SK-N-SH (cell line): Measurements from ENCODE around the gene ARID1B. TPM values are rescaled to one million over a fixed set of nuclear protein-coding genes. Genes with fewer than 3 reads are reported as not detected.
"Not testable (repeated sequence)": the region's sequence is repeated elsewhere in the genome, so short reads cannot be mapped to it uniquely, and the experiment has no call there.

Source experiments
- CTCF ChIA-PET: fragments of 300-600, 350-600 bp; formaldehyde crosslinking; extraction: SDS; loops from one replicate; lab custom pipeline; 2021; lab: Yijun Ruan, JAX
- POLR2A ChIA-PET: fragments of 350-600 bp; sonication (Branson Sonifier 250); formaldehyde crosslinking; extraction: SDS; loops from one replicate; lab custom pipeline; 2020; ENCODE audit warnings: antibody characterized with exemption, inconsistent platforms; lab: Yijun Ruan, JAX
- DNase-seq: peaks from one replicate; pipeline ENCODE4 v3.0.0; 2012
- H2AFZ ChIP-seq: fragments of 200-600 bp; sonication (generic); 2 replicates; pipeline ENCODE4 v1.8.1; 2016; ENCODE audit warnings: antibody characterized with exemption, mild to moderate bottlenecking, low read depth
- H3F3A ChIP-seq: fragments of 200-600 bp; sonication (generic); replicated peaks from 2 replicates; pipeline ENCODE3; 2016; ENCODE audit warnings: antibody characterized with exemption, mild to moderate bottlenecking; ENCODE audit not compliant: insufficient read depth
- H3K27ac ChIP-seq, 2 experiments: fragments of 200-500 bp in 1 of 2; fragments of 200-600 bp in 1 of 2; sonication (Bioruptor generic) in 1 of 2; sonication (generic), shearing (Covaris generic) in 1 of 2; 2 replicates each; pipeline versions ENCODE4 v1.5.1 to v1.6.1; 2014 to 2016; ENCODE audit warnings: low read depth in 2 of 2, inconsistent platforms in 1 of 2, low read length in 1 of 2, mild to moderate bottlenecking in 1 of 2, mixed read lengths in 1 of 2
- H3K27me3 ChIP-seq: fragments of 200-600 bp; sonication (generic), shearing (Covaris generic); 2 replicates; pipeline ENCODE4 v1.6.1; 2016; ENCODE audit warnings: mixed run types; ENCODE audit not compliant: insufficient read depth
- H3K36me3 ChIP-seq, 2 experiments: fragments of 200-500 bp in 1 of 2; fragments of 200-600 bp in 1 of 2; sonication (Bioruptor generic) in 1 of 2; sonication (generic) in 1 of 2; replicated peaks in 1 of 2; 2 replicates each; pipeline versions ENCODE3 to v1.5.1; 2014 to 2016; ENCODE audit warnings: low read length in 1 of 2, mild to moderate bottlenecking in 1 of 2; ENCODE audit not compliant: insufficient read depth in 2 of 2, control insufficient read depth in 1 of 2
- H3K4me1 ChIP-seq, 2 experiments: fragments of 200-500 bp in 1 of 2; fragments of 200-600 bp in 1 of 2; sonication (Bioruptor generic) in 1 of 2; sonication (generic), shearing (Covaris generic) in 1 of 2; 2 replicates each; pipeline versions ENCODE4 v1.5.1 to v1.6.1; 2014 to 2016; ENCODE audit warnings: low read depth in 1 of 2, low read length in 1 of 2, mixed run types in 1 of 2; ENCODE audit not compliant: insufficient read depth in 2 of 2, control insufficient read depth in 1 of 2
- H3K4me2 ChIP-seq: fragments of 200-600 bp; sonication (generic), shearing (Covaris generic); 2 replicates; pipeline ENCODE4 v1.6.1; 2017; ENCODE audit warnings: mixed run types
- H3K4me3 ChIP-seq, 2 experiments: fragments of 200-500 bp in 1 of 2; fragments of 200-600 bp in 1 of 2; sonication (Bioruptor generic) in 1 of 2; sonication (generic), shearing (Covaris generic) in 1 of 2; 2 replicates each; pipeline versions ENCODE4 v1.5.1 to v1.8.1; 2014 to 2016; ENCODE audit warnings: low read depth in 2 of 2, inconsistent platforms in 1 of 2, low read length in 1 of 2, mild to moderate bottlenecking in 1 of 2, mixed read lengths in 1 of 2, moderate library complexity in 1 of 2
- H3K79me2 ChIP-seq: fragments of 200-600 bp; sonication (generic); 2 replicates; pipeline ENCODE4 v1.8.1; 2017; ENCODE audit warnings: mild to moderate bottlenecking; ENCODE audit not compliant: insufficient read depth
- H3K9ac ChIP-seq: fragments of 200-600 bp; sonication (generic); 2 replicates; pipeline ENCODE4 v1.6.1; 2017; ENCODE audit warnings: mixed run types
- H3K9me2 ChIP-seq: fragments of 200-600 bp; sonication (generic); 2 replicates; pipeline ENCODE4 v1.6.1; 2017; ENCODE audit warnings: mixed run types
- H3K9me3 ChIP-seq: fragments of 200-600 bp; sonication (generic); 2 replicates; pipeline ENCODE4 v1.6.1; 2017; ENCODE audit warnings: mixed run types, mild to moderate bottlenecking, moderate library complexity
- H4K20me1 ChIP-seq: fragments of 200-600 bp; sonication (generic); 2 replicates; pipeline ENCODE4 v1.6.1; 2017; ENCODE audit warnings: mild to moderate bottlenecking, mixed run types; ENCODE audit not compliant: insufficient read depth
- ELF1 ChIP-seq: IDR thresholded peaks from 2 replicates; pipeline ENCODE4 v1.4.0; 2012
- FOXM1 ChIP-seq: IDR thresholded peaks from 2 replicates; pipeline ENCODE4 v1.4.0; 2012; ENCODE audit warnings: low read depth, mild to moderate bottlenecking
- GABPA ChIP-seq: IDR thresholded peaks from 2 replicates; pipeline ENCODE4 v1.4.0; 2012; ENCODE audit warnings: low read depth, mild to moderate bottlenecking
- JUND ChIP-seq: IDR thresholded peaks from 2 replicates; pipeline ENCODE4 v1.4.0; 2012
- MXI1 ChIP-seq: IDR thresholded peaks from 2 replicates; pipeline ENCODE4 v1.6.1; 2012; ENCODE audit warnings: mild to moderate bottlenecking, low read depth, low read length, improper control_type of control experiment
- WGBS: methylation state at CpG from one replicate; pipeline ENCODE4 v1.1.6; 2017; ENCODE audit warnings: low lambda C conversion rate; 5-methylcytosine and 5-hydroxymethylcytosine counted together
- polyA plus RNA-seq, 3 experiments: library from polyadenylated mRNA; depleted of rRNA; stranded (reverse); fragments of >200 nt; gene quantifications; 2 replicates each; pipeline ENCODE4 v1.2.3, GENCODE V29; 2012
- TF ChIP-seq, protein P1 (sequence below): IDR thresholded peaks from 2 replicates; pipeline ENCODE4 v1.4.0; 2012; ENCODE audit warnings: low read depth, borderline replicate concordance
- TF ChIP-seq, protein P2 (sequence below): fragments of 150-350 bp; IDR thresholded peaks from 2 replicates; pipeline ENCODE4 v1.6.1; 2017; ENCODE audit warnings: antibody characterized with exemption, low read length, low read depth, borderline replicate concordance
- TF ChIP-seq, protein P3 (sequence below): fragments of 150-350 bp; IDR thresholded peaks from 2 replicates; pipeline ENCODE4 v1.6.1; 2016; ENCODE audit warnings: mild to moderate bottlenecking, low read depth, low read length

ARID1B gene
- polyA plus RNA-seq, 1 of the 3 experiments (the other 2 are of a cell fraction): 13.6 TPM

DNA sequence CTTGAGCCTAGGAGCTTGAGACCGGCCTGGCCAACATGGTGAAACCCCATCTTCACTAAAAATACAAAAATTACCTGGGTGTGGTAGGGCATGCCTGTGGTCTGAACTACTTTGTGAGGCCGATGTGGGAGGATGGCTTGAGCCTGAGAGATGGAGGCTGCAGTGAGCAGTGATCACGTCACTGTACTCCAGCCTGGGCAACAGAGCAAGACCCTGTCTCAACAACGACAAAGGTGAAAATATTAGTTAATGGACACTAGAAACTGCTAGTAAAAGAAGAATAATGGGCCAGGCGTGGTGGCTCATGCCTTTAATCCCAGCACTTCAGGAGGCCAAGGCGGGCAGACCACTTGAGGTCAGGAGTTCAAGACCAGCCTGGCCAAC lies 168.6 kb downstream of the ARID1B start:
- peaks cover 18 to 24% of the 10 kb centered on the region in 2 experiments; a peak in 3 of 4 replicates for H3K4me1 ChIP-seq
- H3K9me2 ChIP-seq, H2AFZ ChIP-seq, H3K9ac ChIP-seq, H3K4me2 ChIP-seq, H3K27me3 ChIP-seq, H3K27ac ChIP-seq, POLR2A ChIA-PET, DNase-seq, H3K36me3 ChIP-seq, H3K9me3 ChIP-seq, H3K4me3 ChIP-seq: not testable (repeated sequence)
- peaks cover 30% of the 10 kb centered on the region for H3F3A ChIP-seq
- H3K79me2 ChIP-seq: peaks cover 90% of the 10 kb centered on the region
- CTCF ChIA-PET: interaction anchor here (0.6 kb wide), 1 partner anchor 47 kb away, joined by 3 read pairs; no protein-coding TSS in a partner anchor
- WGBS: 97% methylated on average over 6 of the region's 6 CpGs
- H4K20me1 ChIP-seq: peaks cover 63% of the 10 kb centered on the region

DNA sequence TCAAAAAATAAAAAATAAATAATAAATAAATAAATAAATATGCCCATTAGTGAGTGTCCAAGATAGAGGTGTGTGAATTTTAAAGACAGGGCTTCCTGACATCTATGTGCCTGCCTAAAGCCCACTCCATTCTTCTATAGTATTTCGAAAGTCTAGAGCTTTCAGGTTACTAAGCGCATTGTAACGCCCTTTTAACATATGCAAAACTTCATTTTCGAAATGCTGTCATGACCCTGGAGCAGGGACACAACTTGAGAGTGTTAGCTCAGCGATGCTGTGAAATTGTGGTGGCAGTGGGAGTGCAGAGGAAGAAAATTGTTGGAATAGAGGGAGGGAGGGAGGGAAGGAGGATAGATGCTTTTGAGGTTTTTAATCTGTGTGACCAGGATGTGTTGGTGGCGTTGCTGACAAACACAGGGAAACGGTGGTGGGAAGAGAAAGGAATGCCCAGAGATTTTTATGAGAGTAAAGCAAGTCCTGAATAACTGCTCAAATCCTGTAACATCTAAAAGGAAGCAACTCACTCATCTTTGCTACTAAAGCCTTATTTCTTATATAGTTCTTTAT lies 169.3 kb downstream of the ARID1B start:
- CTCF ChIA-PET: no interaction called here
- no peak for DNase-seq

More for the DNA sequence above, 169.3 kb downstream of the ARID1B start:
- Histone ChIP-seq H4K20me1 (peaks cover 56% of the 10 kb centered on the region), H3K9me3 (no peaks in the 10 kb centered on the region), H3F3A (peaks cover 32% of the 10 kb centered on the region), H3K4me3 (no peak overlapping the region), H3K27me3 (no peaks in the 10 kb centered on the region), H3K27ac (no peak overlapping the region), H3K9me2 (no peaks in the 10 kb centered on the region), H3K4me1 (peaks cover 13 to 24% of the 10 kb centered on the region in 2 experiments; a peak in 3 of 4 replicates), H3K79me2 (peaks cover 90% of the 10 kb centered on the region), H3K4me2 (no peak overlapping the region)
- TF ChIP-seq MXI1 (no peak), JUND (no peak), ELF1 (no peak), GABPA (no peak), FOXM1 (no peak)
- TF ChIP-seq, protein P1, sequence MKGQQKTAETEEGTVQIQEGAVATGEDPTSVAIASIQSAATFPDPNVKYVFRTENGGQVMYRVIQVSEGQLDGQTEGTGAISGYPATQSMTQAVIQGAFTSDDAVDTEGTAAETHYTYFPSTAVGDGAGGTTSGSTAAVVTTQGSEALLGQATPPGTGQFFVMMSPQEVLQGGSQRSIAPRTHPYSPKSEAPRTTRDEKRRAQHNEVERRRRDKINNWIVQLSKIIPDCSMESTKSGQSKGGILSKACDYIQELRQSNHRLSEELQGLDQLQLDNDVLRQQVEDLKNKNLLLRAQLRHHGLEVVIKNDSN: no peak
- TF ChIP-seq, protein P2, sequence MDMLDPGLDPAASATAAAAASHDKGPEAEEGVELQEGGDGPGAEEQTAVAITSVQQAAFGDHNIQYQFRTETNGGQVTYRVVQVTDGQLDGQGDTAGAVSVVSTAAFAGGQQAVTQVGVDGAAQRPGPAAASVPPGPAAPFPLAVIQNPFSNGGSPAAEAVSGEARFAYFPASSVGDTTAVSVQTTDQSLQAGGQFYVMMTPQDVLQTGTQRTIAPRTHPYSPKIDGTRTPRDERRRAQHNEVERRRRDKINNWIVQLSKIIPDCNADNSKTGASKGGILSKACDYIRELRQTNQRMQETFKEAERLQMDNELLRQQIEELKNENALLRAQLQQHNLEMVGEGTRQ: no peak
- TF ChIP-seq, protein P3, sequence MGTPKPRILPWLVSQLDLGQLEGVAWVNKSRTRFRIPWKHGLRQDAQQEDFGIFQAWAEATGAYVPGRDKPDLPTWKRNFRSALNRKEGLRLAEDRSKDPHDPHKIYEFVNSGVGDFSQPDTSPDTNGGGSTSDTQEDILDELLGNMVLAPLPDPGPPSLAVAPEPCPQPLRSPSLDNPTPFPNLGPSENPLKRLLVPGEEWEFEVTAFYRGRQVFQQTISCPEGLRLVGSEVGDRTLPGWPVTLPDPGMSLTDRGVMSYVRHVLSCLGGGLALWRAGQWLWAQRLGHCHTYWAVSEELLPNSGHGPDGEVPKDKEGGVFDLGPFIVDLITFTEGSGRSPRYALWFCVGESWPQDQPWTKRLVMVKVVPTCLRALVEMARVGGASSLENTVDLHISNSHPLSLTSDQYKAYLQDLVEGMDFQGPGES: no peak
- TF ChIP-seq, all 33 proteins: peak for 0
- H2AFZ ChIP-seq: no peak overlapping the region
- WGBS: 96% methylated on average over 7 of the region's 7 CpGs
- POLR2A ChIA-PET: no interaction called here
- no peaks in the 10 kb centered on the region for H3K36me3 ChIP-seq
- no peak overlapping the region for H3K9ac ChIP-seq
